Camera-type eye (tissue), 1 donor: Measurements from ENCODE around the gene PTCH2. TPM values are rescaled to one million over a fixed set of nuclear protein-coding genes. Genes with fewer than 3 reads are reported as not detected.

Experiments
- total RNA-seq: library from RNA; depleted of rRNA; stranded (reverse); fragments of >200 nt; gene quantifications from one replicate; pipeline ENCODE4 v1.2.3, GENCODE V29; 2014

Gene PTCH2, protein sequence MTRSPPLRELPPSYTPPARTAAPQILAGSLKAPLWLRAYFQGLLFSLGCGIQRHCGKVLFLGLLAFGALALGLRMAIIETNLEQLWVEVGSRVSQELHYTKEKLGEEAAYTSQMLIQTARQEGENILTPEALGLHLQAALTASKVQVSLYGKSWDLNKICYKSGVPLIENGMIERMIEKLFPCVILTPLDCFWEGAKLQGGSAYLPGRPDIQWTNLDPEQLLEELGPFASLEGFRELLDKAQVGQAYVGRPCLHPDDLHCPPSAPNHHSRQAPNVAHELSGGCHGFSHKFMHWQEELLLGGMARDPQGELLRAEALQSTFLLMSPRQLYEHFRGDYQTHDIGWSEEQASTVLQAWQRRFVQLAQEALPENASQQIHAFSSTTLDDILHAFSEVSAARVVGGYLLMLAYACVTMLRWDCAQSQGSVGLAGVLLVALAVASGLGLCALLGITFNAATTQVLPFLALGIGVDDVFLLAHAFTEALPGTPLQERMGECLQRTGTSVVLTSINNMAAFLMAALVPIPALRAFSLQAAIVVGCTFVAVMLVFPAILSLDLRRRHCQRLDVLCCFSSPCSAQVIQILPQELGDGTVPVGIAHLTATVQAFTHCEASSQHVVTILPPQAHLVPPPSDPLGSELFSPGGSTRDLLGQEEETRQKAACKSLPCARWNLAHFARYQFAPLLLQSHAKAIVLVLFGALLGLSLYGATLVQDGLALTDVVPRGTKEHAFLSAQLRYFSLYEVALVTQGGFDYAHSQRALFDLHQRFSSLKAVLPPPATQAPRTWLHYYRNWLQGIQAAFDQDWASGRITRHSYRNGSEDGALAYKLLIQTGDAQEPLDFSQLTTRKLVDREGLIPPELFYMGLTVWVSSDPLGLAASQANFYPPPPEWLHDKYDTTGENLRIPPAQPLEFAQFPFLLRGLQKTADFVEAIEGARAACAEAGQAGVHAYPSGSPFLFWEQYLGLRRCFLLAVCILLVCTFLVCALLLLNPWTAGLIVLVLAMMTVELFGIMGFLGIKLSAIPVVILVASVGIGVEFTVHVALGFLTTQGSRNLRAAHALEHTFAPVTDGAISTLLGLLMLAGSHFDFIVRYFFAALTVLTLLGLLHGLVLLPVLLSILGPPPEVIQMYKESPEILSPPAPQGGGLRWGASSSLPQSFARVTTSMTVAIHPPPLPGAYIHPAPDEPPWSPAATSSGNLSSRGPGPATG
- total RNA-seq, result 4.6 TPM

DNA sequence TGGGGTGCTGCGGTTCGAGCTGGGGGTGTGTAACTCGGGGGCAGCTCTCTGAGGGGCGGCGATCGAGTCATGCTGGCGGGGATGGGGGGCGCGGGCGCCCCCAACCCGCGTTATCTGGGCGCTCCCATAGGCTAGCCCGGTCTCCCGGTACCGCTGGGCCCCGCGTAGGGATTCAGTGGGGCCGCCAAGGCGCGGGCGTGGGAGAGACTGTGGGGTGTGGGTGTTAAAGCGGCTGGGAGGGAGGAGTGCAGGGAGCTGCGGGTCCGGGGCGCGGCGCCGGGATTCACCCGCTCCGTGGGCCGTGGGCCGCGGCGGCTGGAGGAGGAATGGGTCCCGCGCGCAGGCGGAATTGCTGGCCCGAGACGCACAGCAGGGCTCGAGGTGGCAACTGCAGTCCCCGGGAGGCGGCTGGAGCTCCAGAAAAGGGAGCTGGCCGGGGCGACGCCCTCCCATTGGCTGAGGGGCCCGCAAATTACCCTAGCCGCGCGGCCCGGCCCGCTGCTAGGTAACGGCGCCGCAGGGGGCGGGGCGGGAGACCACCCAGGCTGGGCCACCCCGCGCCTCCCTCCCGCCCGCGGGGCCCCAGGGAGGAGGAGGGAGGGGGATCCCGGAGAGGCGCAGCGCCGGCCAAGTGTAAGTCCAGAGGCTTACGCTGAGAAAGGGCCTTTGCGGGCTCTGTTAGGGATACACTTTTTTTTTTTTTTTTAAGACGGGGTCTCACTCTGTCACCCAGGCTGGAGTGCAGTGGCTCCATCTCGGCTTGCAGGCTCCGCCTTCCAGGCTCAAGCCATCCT lies at the start of gene PTCH2:
PTCH2 (minus strand) TSS at position 392 of the 794 bp plus-strand sequence; CDS start at position 71, 321 bp downstream.

DNA sequence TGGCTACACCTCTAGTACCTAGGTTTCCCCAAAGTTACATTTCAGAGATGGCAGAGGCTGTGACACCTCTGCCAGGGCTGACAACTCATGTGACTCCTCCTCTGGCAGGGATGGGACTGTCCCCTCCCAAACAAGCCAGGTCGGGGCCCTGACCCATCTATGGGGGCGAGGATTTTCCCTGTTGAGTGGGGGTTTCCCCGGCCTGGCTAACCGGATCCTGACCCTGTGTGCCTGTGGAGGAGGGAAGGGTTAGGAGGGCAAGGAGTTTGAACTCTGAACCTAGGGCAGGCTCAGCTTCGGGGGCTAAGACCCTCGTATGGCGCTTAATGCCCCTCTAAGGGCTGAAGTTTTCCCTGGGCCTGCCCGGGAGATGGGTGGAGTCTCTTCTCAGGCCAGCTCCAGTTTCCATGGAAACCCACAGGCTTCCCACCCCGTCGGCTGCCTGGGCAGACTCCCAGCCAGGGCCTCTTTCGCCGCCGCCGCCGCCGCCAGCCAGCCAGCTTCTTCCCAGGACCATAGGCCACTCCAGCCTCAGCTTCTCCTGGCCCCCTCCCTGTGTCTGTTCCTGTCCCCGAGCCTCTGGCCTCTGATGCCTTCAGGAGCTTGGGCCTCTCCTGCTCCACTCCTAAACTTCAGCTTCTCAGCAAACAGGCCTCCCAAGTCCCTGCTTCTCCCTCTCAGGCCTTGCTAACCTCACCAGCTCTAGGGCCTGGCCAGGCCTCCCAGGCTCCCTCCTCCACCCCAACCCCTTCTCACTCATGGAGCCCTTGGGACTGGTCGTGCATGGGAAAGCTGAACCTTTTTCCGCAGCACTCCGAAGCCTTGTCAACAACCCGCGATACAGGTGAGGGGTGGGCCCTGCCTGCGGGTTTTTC lies 34.8 kb downstream of the PTCH2 start, which contains the start of gene BTBD19:
BTBD19 (plus strand) TSS at position 461 of the 875 bp plus-strand sequence; CDS start at position 759, 298 bp downstream.

DNA sequence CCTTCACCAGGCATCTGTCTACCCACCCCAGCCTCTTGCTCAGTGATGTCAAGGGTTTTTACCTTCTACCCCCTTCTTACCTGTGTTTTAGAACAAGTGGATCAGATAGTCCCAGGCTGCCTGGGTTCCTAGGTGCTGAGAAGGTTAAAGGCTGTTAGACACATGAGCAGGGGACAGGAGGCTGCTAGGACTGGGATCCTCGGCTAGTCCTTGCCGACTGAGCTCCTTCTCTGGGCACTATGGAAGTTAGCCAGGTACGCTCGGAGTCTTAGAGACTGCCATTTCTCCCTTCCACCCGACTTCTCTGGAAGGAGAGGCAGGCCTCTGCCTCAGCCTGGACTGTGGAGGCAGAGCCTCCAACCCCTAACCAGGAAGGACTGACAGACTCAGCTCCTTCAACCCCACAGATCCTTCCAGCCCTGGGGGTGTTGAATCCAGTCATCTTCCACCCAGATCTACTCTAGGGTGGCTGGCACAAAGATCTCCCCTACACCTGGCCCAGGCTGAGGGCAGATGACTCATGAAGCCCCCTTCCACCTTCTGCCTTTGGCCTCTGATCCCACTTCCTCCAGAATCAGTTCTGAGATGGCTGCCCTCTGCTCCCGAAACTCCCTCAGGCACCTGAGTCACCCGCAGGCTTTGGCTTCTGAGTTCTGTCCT lies 36.2 kb downstream of the PTCH2 start, which contains the start of gene DYNLT4:
DYNLT4 (minus strand) TSS at position 648 of the 660 bp plus-strand sequence. CDS start 683 bp downstream, outside the sequence.

DNA sequence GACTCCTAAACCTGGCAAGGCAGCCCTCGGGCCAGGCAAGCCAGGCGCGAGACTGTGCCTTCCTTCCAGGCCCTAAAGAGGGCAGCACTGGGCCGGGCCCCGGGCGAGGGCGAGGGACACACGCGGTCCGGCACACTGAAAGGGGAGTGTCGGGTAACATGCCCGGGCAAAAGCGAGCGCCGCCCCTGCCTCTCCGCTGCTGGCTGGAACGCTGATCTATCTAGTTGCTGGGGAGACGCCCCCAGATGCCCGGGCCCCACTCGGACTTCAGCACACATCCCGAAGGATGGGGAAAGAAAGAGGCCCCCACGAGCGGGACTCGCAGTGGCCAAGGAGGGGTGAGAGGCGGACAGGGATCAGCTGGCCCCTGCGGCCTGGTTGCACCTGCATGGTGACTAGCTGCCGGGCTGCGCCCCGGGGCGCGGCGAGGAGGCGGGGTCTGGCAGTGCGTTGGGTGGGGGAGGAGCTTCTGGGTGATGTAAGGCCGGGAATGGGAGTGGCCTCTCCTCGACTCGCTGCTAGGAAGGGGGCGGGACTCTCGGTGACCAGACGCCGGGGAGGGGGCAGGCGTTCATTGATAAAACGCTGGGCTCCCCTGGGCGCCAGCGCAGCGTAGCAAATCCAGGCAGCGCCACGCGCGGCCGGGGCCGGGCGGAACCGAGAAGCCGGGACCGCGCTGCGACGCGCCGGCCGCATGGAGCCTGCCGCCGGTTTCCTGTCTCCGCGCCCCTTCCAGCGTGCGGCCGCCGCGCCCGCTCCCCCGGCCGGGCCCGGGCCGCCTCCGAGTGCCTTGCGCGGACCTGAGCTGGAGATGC lies 43.1 kb downstream of the PTCH2 start, which contains the start of gene PLK3:
PLK3 (plus strand) TSS at position 608 of the 815 bp plus-strand sequence; CDS start at position 695, 87 bp downstream.

DNA sequence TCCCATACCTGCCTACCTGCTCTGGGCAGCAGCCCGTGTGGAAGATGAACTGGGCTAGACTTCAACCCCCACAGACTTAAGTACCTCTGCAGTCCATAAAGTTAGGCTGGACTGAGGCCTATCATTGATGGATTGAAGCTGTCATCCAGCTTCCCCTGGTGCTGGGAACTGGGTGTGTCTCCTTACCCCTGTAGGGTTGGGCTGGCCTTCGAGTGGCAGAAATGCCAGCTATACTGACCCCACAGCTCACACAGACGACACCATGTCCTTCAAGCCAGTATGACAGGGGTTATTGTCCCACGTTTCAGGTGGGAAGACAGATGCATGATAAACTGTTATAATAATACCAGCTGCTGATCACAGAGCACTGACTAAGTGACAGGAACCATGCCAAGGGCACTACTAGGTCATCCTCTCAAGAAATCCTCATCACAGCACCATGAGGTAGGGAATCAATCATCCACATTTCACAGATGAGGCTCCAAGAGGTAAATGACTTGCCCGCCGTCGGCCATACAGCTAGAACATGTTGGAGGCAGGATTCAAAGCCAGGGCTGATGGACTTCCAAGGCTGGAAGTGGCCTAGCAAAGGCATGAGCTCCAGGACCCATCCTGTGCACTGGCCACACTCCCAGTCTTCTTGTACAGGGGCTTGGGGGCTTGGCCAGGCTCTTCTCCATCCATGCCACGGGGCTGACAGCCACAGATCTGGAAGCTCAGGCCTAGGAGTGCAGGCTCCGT lies 54.8 kb downstream of the PTCH2 start, which contains the start of gene BEST4:
BEST4 (minus strand) TSS at position 51 of the 741 bp plus-strand sequence. CDS start 465 bp downstream, outside the sequence.

DNA sequence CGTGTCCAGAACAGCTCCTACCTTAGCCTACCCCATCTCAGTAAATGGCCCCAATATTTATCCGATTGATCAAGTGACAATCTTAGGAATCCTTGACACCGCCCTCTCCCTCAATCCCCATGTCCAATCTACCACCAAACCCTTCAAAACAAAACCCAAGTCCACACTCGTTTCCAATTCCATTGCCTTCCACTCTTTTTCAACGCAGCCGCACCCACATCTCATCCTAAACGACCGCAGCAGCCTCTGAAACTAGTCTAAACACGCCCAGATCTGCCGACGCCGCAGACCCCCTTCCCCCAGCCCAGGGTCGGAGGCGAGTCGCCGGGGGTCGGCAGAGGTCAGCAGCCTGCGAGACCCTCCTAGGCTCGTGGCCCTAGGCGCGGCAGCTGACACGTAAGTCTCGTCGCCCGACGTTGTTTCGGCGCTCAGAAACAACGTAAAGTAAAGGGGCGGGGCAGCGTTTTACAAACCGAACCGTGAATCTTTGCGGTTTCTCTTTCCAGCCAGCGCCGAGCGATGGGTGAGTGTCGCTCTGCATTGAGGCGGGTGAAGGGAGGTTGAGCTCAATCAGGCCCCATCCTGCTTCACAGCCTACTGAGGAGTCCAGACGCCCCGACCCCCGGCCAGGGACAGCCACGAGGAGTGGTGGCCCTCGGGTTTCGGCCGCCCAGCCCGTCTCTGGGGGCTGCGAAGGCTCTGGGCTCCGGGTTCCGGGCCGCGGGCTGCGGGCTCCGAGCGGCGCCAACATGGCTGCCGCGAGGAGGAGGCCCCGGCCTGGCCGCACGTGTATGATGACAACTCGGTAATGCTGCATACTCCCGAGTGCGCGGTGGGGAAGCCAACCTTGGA lies 67.7 kb downstream of the PTCH2 start, which contains the start of gene RPS8:
RPS8 (plus strand) TSS at position 463 of the 852 bp plus-strand sequence; CDS start at position 520, 57 bp downstream.

Other genes starting within 250 kb of the PTCH2 start
- 9.2 TPM for gene TMEM53, start 168.8 kb downstream of the PTCH2 start, total RNA-seq
- 6.7 TPM for gene ARMH1, start 168.5 kb downstream of the PTCH2 start, total RNA-seq
- not detected for gene RNU5D-1, start 112.1 kb downstream of the PTCH2 start, total RNA-seq
- 6.5 TPM for gene KIF2C, start 103.4 kb downstream of the PTCH2 start, total RNA-seq
- 1,866 TPM for gene RPS8, start 67.7 kb downstream of the PTCH2 start, total RNA-seq
- gene BEST4, start 55.1 kb downstream of the PTCH2 start, total RNA-seq, result not detected
- 8.0 TPM for gene PLK3, start 42.9 kb downstream of the PTCH2 start, total RNA-seq
- gene DYNLT4, start 35.9 kb downstream of the PTCH2 start, total RNA-seq, result not detected
- gene BTBD19, start 34.7 kb downstream of the PTCH2 start, total RNA-seq, result 5.7 TPM
- 46.6 TPM for gene EIF2B3, start 143.3 kb upstream of the PTCH2 start, total RNA-seq
- 28.5 TPM for gene HECTD3, start 168.1 kb upstream of the PTCH2 start, total RNA-seq
- gene UROD, start 169.0 kb upstream of the PTCH2 start, total RNA-seq, result 56.0 TPM